Activated T-helper 9 cell treated with anti-CD3 and anti-CD28 coated beads, Interleukin-2, amount 50 U/mL, for 16 hours (primary cell): ENCODE data around the gene WFDC1.

ENCODE experiments used
- DNase-seq: peaks from one replicate; pipeline ENCODE4 v3.0.0-alpha.2; 2020; ENCODE audit warnings: low read depth

The WFDC1 gene

GRCh38 chr16:84272740-84273320 is 21.8 kb upstream of the WFDC1 start:
- DNase-seq, result no peak

- no peak for DNase-seq
These were observed 20.2 kb upstream of the WFDC1 start for GRCh38 chr16:84274515-84274914.

- DNase-seq, result no peak
These were observed 19.0 kb upstream of the WFDC1 start for GRCh38 chr16:84275585-84276151.

- peak; percentile 57 for DNase-seq
These were observed 17.3 kb upstream of the WFDC1 start for GRCh38 chr16:84277244-84277823.

GRCh38 chr16:84278333-84278732 is 16.3 kb upstream of the WFDC1 start:
- no peak for DNase-seq

GRCh38 chr16:84278968-84279367 is 15.7 kb upstream of the WFDC1 start:
- no peak for DNase-seq

- no peak for DNase-seq
These were observed 14.8 kb upstream of the WFDC1 start for GRCh38 chr16:84279881-84280280.

- no peak for DNase-seq
These were observed 13.6 kb upstream of the WFDC1 start for GRCh38 chr16:84281074-84281473.

- DNase-seq, result no peak
These were observed 12.1 kb upstream of the WFDC1 start for GRCh38 chr16:84282533-84282932.

GRCh38 chr16:84283314-84284153 is 11.1 kb upstream of the WFDC1 start:
- DNase-seq, result no peak

GRCh38 chr16:84284154-84284722 is 10.4 kb upstream of the WFDC1 start:
- DNase-seq, result no peak

GRCh38 chr16:84286578-84287240 is 8.0 kb upstream of the WFDC1 start:
- DNase-seq, result no peak

GRCh38 chr16:84288902-84289301 is 5.8 kb upstream of the WFDC1 start:
- no peak for DNase-seq

- DNase-seq, result no peak
These were observed 3.5 kb upstream of the WFDC1 start for GRCh38 chr16:84291226-84291625.

GRCh38 chr16:84292011-84292410 is 2.7 kb upstream of the WFDC1 start:
- DNase-seq, result no peak

- DNase-seq, result no peak
These were observed 1.3 kb upstream of the WFDC1 start for GRCh38 chr16:84293406-84293805.

- DNase-seq, result no peak
These were observed 561 bp upstream of the WFDC1 start for GRCh38 chr16:84294117-84294516.

GRCh38 chr16:84295203-84295860 is 654 bp downstream of the WFDC1 start:
- DNase-seq, result no peak

GRCh38 chr16:84298376-84298899 is 3.8 kb downstream of the WFDC1 start:
- DNase-seq, result no peak

- DNase-seq, result no peak
These were observed 5.2 kb downstream of the WFDC1 start for GRCh38 chr16:84299734-84300440.
